GM10847 (cell line): Measurements from ENCODE around the gene EMX1.

Experiments
- POLR2A ChIP-seq: IDR thresholded peaks from 2 replicates; pipeline ENCODE4 v1.6.1; 2011; ENCODE audit not compliant: insufficient read length; ENCODE audit errors: extremely low read depth

EMX1 gene

DNA sequence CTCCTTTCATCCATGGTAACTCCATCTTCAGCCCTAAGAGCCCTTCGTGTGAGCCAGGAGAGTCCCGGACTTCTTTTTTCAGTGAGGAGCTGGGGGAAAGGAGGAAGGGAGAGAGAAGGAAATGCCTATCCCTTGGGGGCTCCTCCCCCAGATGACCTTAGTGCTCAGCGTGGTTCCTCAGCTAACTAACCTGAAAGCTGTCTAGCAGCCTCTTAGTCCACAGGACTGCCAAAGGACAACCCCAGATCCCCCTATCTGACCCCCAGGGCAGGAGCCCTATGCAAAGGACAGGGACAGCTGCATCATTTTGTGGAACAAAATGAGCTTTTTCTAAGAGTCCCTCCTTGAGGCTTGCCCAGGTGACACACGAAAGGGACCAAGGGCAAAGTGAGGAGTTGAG is 22.2 kb upstream of the EMX1 start:
- no peak for TF ChIP-seq POLR2A

DNA sequence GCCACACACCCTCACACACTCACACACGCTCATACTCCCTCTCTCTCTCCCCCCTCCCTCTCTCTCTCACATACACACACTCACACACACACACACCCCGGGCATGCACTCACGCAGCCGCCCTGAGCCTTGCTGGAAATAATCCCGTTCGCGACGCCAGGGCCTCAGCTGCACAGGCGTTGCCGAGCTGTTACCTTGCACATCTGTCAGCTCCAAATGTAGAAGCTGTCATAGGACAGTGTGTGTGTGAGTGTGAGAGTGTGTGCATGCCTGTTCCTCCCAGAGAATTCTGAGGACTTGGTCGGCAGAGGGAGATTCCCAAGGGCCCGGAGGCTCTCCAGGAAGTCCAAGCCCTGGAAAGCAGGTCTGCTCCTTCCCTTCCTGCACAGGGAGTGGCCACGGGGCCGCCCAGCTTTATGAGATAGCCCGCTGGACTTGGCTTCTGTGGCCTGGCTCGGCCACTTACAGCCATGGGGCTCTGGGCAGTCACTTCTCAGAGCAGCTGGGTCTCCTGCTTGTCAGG is 21.5 kb upstream of the EMX1 start:
- no peak for TF ChIP-seq POLR2A

DNA sequence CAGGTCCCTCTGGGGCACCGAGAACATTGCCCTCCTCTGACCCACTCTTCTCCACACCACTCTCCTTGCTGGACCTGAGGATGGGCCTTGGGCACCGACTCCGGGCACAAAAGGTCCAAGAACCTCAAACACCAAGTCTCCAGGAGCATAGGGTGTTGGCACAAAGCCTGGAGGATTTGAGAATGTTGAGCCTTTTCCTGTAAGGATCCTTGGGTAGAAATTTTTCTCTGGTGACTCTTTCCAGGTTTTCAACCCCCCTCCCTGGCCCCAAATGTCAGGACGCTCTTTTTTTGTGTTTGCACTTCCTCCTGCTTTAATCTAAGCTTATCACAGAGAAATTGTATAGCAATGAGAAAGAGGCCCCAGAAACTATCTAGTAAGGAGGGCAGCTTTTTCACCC is 20.9 kb upstream of the EMX1 start:
- no peak for TF ChIP-seq POLR2A

DNA sequence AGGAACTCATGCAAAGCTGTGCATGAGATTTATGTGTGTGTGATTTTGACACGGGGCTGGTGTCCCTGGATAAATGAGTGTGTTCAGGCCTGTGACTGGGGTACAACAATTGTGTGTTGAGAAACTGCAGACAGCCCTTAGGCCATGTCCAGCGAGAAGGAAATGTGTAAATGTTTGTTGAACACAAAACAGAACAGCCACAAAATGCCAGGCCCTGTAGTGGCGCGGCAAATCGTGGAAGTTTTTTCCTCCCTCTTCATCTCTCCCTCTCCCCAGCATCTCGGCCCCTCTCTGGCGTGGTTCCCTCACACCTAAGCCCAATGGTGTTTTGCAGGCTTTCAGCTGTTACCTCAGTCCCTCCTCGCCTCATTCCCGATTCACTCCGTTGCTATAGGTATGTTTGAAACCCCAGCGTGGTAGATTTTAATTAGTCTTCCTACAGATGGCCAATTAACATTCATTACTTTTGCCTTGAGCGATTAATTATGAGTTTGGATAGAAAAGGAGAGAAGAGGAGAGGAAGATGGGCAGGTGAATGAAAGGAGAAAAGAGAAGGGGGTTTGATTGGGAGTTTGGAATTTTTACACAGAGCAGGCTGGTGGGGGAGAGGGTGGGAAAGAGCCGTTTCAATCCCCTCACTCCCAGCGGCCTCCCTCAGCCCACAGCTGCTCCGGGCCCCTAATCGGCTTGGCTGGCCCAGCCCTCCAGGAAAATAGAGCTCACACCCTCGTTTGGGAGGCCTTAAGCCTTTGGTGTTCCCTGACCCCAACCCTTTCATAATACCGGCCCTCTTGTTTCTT is 19.3 kb upstream of the EMX1 start:
- no peak for TF ChIP-seq POLR2A

DNA sequence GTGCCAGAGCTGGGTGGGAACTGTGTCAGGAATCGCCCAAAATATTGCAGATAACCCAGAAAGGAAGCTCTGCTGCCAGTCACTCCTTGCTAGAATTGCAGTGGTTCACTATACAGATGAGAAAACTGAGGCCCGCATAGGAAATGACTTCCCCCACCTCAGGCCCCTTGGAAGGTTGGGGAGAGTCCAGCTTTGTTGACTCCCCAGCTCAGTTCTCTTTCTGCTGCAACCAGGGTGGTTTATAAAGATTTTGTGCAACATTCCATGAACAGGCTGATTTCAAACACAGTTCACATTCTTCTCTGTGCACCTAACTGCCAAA is 18.8 kb upstream of the EMX1 start:
- no peak for TF ChIP-seq POLR2A

DNA sequence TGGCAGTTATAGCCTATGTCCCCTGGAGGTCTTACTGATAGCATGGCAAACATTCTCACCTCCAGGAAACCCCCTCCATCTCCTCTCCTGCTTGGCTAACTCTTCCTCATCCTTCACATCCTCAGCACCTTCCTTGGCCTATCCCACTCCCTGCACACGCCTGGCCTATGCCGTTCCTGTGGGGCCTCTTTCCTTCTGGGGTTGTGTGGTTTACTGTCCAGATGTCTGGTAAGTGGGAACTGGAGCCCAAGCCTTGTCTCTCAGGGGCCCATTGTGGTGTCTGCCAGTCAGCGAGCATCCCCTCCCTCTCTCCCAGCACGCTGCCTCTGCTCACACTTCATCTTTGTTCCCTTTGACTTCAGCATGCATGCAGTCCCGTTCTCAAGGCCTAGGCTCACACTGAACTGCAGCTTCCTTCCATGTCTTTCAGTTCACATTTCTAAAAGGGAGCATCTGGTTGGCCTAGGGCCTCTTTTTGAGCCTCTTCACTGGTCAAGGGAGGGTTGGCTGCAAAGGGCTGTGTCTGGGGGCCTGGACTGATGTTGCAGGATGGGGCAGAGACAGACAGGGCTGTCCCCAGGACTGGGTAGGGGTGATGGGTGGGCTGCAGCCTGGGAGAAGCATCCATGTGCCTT is 17.0 kb upstream of the EMX1 start:
- no peak for TF ChIP-seq POLR2A

DNA sequence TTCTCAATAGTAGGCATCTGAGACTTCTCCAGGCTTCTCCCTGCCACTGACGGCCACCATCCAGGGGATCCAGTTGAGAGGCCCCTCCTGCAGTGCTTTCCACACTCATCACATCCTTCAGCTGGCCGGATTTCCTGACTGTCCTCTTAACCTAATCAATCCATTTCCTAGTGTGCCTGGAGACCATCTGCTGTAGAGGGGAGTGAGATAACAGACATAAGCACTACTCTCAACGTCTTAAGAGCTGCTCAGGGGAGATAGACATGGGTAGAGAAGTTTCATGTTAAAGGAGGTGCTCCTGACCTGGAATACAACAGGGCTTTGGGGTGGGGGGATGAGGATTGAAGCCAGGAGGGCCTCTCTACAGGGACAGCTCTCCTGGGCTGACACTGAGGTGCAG is 15.9 kb upstream of the EMX1 start:
- no peak for TF ChIP-seq POLR2A

DNA sequence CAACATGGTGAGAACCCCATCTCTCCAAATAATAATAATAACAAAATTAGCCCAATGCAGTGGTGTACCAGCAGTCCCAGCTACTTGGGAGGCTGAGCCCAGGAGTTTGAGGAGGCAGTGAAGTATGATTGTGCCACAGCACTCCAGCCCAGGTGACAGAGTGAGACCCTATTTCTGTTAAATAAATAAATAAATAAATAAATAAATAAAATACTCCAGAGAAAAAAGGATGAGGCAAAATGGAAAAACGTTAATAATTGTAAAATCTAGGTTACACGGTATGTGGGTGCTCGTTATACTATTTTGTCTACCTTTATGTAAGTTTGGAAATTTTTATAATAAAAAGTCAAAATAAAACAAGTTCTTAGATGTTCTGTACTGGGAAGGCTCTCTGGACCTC is 8.6 kb upstream of the EMX1 start:
- no peak for TF ChIP-seq POLR2A

DNA sequence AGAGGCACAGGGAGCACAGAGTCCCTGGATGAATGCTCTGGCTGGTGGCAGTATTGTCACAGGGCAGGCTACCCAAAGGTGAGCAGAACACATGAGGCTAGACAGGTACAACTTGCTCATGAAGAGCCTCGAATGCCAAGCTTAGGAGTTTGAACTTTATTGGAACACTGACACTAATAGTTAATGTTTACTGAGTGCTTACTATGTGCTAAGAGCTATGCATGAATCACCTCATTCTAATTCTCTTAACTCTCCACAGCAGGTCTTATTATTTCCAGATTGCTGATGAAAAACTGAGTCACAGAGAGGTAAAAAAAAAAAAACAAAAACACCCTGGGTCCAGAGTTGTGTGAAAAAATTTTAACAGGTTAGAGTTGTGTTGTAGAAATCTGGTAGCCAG is 6.1 kb upstream of the EMX1 start:
- no peak for TF ChIP-seq POLR2A

DNA sequence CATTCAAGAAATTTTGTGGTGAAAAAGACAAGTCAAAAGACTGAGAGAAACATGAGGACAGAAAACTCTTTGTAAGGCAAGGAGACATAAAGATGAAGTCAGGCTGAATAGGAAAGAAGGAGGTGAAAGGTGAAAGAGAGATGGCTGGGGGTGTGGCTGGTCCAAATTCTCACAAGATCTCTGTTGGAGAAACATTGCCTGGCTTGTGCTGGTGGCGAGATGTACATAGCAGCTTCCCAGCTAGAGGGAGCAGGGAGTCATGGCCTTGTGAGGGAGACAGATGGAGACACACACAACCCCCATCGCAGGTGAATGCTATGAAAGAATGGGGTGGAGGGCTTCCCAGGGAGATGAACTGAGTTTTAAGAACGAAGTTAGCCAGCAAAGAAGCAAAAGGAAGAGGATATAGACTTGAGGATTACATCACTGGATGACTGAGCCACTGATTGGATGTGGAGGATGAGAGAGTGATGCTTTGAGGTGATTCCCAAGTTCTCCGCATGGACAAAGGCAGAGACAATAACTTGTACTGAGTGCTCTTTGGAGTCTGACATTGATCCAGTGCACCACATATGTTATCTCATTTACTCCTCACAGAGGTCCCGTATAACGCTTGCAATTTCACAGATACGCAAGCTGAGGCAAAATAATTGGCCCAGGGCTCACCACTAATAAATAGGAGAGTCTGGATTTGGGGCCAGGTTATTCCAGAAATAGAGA is 3.7 kb upstream of the EMX1 start:
- TF ChIP-seq POLR2A, result no peak

DNA sequence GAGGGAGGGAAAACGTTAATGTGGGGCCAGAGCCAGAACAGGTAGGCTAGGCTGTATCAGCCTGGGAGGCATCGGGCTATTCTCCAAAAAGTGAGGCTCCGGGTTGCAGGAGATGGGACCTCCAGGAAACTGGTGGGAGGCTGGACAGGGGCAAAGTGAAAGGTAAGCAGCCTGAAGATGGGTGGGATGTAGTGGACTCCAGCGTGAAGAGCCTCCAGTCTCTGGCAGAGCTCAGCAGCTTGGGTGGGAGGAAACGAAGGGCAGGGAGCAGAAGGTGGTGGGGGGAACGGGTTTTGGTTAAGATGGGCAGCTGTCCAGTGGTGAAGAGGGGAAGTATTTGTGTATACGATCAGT is 3.1 kb upstream of the EMX1 start:
- TF ChIP-seq POLR2A, result no peak

DNA sequence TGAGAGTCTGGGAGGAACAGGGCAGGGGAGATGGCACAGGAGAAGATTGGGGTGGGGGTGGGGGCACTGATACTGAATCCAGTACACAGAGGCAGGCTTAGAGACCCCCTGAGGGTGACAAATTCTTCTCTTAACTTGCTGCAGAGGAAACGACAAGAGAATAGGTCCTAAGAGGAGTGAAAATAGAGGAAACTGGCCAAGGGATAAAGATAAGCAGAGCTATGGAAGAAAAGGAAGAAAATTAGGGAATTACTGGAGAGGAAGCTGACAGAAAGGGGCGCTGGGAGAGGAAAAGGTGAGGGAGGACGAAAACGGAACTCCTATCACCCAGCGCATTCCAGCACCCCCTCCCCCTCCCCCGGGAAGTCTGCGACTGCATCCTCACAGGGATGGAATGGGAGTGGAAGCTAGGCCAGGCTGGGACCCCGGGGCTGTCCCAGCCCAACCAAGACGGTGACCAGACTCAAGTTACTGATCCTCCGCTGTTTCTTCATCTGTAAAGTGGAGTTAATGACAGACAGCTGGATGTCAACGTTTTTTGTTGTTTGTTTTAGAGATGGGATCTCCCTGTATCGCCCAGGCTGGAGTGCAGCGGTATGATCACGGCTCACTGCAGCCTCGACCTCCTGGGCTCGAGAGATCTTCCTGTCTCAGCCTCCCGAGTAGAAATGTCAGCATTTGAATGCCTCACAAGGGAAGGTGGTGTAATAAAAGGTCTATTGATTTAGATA is 2.6 kb upstream of the EMX1 start:
- TF ChIP-seq POLR2A, result no peak

DNA sequence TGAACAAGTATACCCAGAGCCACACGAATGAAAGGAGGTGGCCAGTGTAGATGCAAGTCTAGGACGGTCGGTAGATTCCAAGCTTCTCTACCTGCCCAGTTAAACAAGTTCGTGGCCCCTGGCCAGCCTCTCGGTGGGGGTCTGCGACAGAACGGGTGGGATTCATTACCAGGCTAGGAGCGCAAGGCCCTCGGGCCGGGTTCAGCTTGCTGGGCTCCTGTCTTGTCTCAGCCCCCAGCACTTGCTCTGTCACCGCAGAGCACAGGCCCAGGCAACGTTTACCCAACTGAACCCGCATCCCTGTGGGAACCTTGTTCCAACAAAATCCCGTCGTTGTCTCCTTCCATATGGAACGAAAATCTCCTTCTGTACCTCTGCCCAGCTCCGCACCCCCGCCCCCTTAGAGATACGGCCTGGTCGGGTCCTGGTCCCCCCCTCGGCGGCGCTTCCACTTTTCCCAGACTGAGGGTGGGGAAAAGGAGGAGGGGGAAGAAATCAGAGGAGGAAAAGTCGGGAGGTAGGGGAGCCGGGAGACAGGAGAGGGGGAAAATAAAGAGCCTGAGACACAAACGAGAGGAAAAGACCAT is 1.9 kb upstream of the EMX1 start:
- TF ChIP-seq POLR2A, result no peak

DNA sequence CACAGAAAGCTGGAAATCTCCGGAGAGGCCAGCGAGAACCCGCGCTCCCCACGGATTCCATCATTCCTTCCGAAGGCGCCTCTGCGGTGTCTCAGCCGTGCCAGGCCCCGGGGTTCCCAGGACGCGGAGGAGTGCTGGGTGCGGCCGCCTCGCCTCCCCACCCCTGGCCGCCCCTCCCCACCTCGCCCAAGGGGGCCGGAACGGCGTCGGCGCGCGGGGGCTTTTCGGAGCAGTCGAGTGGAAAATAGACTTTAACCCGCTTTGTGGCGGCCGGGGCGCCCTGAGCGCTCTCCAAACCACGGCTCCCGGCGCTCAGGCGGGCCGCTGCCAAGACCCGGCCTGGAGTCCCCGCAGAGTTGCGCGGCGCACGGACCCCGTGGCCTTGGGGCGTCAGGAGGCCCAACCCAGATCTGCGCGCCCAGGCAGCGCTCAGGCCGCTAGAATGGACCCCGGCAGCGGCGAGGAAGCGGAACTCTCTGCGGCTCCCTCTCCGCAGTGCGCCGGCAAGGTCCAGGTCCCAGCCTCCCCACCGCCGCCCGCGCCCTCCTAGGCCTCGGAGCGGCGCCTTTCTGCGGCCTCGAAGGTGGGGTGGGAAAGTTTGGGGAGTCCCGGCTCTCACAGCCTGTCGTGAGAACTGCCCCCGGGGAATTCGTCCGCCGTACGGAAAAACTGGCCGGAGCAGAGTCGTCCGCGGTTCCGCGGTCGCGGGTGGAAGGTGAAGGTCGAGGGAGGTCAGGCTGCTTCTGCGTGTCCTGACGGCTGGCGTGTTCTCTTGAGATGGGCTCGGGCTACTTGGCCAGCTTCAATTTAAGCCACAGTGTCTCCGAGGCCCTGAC is 1.2 kb upstream of the EMX1 start:
- no peak for TF ChIP-seq POLR2A
